WI38 (cell line): ENCODE data around the gene GAS5.

Experiments used
- H3K4me3 ChIP-seq: 2 replicates; pipeline ENCODE4 v1.5.1; 2011; ENCODE audit warnings: low read depth, mild to moderate bottlenecking, control low read depth, low read length
- TF ChIP-seq, protein P1 (sequence below): IDR thresholded peaks from 2 replicates; pipeline ENCODE4 v1.5.1; 2012; ENCODE audit warnings: low read depth, mild to moderate bottlenecking, control low read depth, low read length

Gene GAS5

DNA sequence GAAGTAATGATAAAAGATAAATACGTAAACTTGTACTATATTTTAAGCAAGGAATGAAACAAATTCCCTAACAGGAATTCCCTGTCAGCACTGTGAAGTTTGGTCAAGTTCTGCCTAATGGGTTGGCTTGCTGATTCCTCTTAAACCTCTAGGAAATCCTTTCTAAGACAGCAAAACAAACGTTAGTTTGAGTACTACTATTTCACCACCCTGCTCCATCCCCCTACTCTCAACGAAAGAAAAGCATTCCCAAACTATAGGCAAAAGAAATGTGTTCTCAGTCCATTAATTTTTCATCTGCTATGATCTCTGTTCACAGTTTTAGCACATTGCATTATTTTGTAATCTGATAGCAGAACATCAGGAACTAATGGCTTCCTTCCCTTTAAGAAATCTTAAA is 33.2 kb upstream of the GAS5 start:
- TF ChIP-seq, protein P1, sequence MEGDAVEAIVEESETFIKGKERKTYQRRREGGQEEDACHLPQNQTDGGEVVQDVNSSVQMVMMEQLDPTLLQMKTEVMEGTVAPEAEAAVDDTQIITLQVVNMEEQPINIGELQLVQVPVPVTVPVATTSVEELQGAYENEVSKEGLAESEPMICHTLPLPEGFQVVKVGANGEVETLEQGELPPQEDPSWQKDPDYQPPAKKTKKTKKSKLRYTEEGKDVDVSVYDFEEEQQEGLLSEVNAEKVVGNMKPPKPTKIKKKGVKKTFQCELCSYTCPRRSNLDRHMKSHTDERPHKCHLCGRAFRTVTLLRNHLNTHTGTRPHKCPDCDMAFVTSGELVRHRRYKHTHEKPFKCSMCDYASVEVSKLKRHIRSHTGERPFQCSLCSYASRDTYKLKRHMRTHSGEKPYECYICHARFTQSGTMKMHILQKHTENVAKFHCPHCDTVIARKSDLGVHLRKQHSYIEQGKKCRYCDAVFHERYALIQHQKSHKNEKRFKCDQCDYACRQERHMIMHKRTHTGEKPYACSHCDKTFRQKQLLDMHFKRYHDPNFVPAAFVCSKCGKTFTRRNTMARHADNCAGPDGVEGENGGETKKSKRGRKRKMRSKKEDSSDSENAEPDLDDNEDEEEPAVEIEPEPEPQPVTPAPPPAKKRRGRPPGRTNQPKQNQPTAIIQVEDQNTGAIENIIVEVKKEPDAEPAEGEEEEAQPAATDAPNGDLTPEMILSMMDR, result no peak
- no peak overlapping the region for H3K4me3 ChIP-seq

DNA sequence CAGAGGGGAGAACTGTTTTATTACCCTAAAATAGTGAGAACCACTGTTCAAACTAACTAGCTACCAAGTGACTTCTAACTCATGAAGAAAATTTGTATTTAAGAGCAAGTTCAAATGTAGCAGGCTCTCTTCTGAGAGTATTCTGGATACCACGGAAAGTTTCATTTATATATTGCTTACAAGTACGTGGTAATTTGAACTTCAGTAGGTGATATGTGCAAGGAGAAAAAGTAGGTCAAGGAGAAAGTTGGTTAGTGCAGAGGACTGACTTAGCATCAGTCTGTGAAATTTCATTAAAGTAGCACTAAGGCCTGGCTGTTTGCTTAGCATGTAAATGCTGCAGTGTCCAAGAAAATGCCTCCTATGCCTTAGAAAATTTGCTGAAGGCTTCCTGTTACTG is 32.6 kb upstream of the GAS5 start:
- no peak overlapping the region for H3K4me3 ChIP-seq

GRCh38 chr1:173894189-173894588 is 26.4 kb upstream of the GAS5 start:
- no peak overlapping the region for H3K4me3 ChIP-seq
- TF ChIP-seq, protein P1, result no peak

More for the DNA sequence above, 32.6 kb upstream of the GAS5 start:
- TF ChIP-seq, protein P1, result no peak

- TF ChIP-seq, protein P1, result no peak
- no peak overlapping the region for H3K4me3 ChIP-seq
Measured at GRCh38 chr1:173893611-173894010, 25.8 kb upstream of the GAS5 start.

GRCh38 chr1:173889885-173890284 is 22.1 kb upstream of the GAS5 start:
- no peak overlapping the region for H3K4me3 ChIP-seq
- TF ChIP-seq, protein P1, result no peak

DNA sequence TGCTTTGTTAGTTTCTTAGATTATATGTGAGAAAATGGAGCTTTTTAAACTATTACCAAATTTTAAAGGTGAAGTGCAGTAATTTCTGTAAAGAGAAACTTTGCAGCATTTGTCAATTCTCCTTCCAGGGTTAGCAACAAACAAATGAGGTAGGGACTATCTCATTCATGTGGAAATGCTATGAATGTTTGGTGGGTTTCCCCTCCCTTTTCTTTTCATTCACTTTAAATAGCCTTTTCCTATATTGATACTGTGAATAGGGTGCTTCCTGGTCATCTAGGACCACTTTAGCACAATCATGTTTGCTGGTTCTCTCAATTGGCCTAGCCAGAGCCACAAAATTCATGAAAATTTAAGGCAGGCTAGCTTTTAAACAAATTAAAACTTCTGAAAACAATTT is 21.0 kb upstream of the GAS5 start:
- H3K4me3 ChIP-seq, result no peak overlapping the region
- TF ChIP-seq, protein P1, result no peak

DNA sequence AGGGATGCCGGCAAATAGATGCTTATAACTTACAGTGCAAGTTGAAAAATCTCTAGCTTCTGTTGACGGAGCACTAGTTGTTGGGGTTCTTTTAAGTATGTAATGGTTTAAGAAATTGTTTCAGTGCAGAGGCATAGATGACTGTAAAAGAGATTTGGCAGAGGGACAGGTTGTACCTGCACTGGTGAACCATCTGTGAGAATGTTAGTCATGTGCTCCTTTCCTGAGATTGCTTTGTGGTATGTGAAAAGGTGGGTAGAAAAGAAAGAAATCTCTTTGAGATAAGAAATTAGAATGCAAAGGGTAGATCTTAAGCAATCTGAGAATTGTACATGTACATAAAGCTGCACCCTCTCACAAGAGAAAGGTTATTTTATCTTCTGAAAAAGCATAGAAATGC is 19.8 kb upstream of the GAS5 start:
- TF ChIP-seq, protein P1, result no peak
- no peak overlapping the region for H3K4me3 ChIP-seq
